Astrocyte (in vitro differentiated cells and primary cell): ENCODE measurements around the gene TARP.
"Not testable (repeated sequence)": the region's sequence is repeated elsewhere in the genome, so short reads cannot be mapped to it uniquely, and the experiment has no call there.

Experiments
- DNase-seq: peaks from one replicate; pipeline ENCODE4 v3.0.0-alpha.2; 2010; ENCODE audit warnings: low read depth
- FAIRE-seq: peaks from 2 replicates; lab custom pipeline; 2011; peaks lifted over from hg19 to GRCh38; lab: Jason Lieb, UNC
- H2AFZ ChIP-seq: 2 replicates; pipeline ENCODE4 v1.6.0; 2012; ENCODE audit warnings: low read depth, low read length, inconsistent platforms
- H3K27ac ChIP-seq: 2 replicates; pipeline ENCODE4 v1.5.1; 2011; ENCODE audit warnings: low read depth, low read length, inconsistent platforms
- H3K27me3 ChIP-seq: 2 replicates; pipeline ENCODE4 v1.6.0; 2011; ENCODE audit warnings: low read length, inconsistent platforms; ENCODE audit not compliant: insufficient read depth
- H3K36me3 ChIP-seq: 2 replicates; pipeline ENCODE4 v1.5.1; 2011; ENCODE audit warnings: low read length, inconsistent platforms; ENCODE audit not compliant: insufficient read depth
- H3K4me1 ChIP-seq: 2 replicates; pipeline ENCODE4 v1.5.1; 2011; ENCODE audit warnings: low read length, inconsistent platforms; ENCODE audit not compliant: insufficient read depth
- H3K4me2 ChIP-seq: 2 replicates; pipeline ENCODE4 v1.6.0; 2012; ENCODE audit warnings: low read length, inconsistent platforms
- H3K4me3 ChIP-seq: 2 replicates; pipeline ENCODE4 v1.5.1; 2011; ENCODE audit warnings: low read depth, mild to moderate bottlenecking, low read length, inconsistent platforms; ENCODE audit not compliant: insufficient read depth
- H3K79me2 ChIP-seq: 2 replicates; pipeline ENCODE4 v1.6.0; 2012; ENCODE audit warnings: mild to moderate bottlenecking, low read length, inconsistent platforms; ENCODE audit not compliant: insufficient read depth
- H3K9ac ChIP-seq: 2 replicates; pipeline ENCODE4 v1.6.0; 2012; ENCODE audit warnings: mild to moderate bottlenecking, low read length, inconsistent platforms
- H3K9me3 ChIP-seq: 2 replicates; pipeline ENCODE4 v1.5.1; 2012; ENCODE audit warnings: low read depth, mild to moderate bottlenecking, low read length, inconsistent platforms; ENCODE audit not compliant: insufficient read depth
- H4K20me1 ChIP-seq: 2 replicates; pipeline ENCODE4 v1.6.0; 2012; ENCODE audit warnings: low read length, inconsistent platforms; ENCODE audit not compliant: insufficient read depth
- H3K27ac Mint-ChIP-seq: one replicate; pipeline ENCODE4 v1.8.0; 2021; ENCODE audit warnings: mild to moderate bottlenecking, mixed read lengths; ENCODE audit not compliant: unreplicated experiment
- H3K27me3 Mint-ChIP-seq: one replicate; pipeline ENCODE4 v1.8.0; 2021; ENCODE audit warnings: low read depth, mixed read lengths; ENCODE audit not compliant: unreplicated experiment
- H3K36me3 Mint-ChIP-seq: one replicate; pipeline ENCODE4 v1.8.0; 2021; ENCODE audit warnings: low read depth, mixed read lengths; ENCODE audit not compliant: unreplicated experiment
- H3K4me1 Mint-ChIP-seq: one replicate; pipeline ENCODE4 v1.8.0; 2021; ENCODE audit warnings: low read depth, mixed read lengths; ENCODE audit not compliant: unreplicated experiment
- H3K4me3 Mint-ChIP-seq: one replicate; pipeline ENCODE4 v1.8.0; 2021; ENCODE audit warnings: mild to moderate bottlenecking, moderate library complexity, mixed read lengths; ENCODE audit not compliant: unreplicated experiment
- H3K9me3 Mint-ChIP-seq: one replicate; pipeline ENCODE4 v1.8.0; 2021; ENCODE audit warnings: mild to moderate bottlenecking, mixed read lengths; ENCODE audit not compliant: unreplicated experiment
- CTCF ChIP-seq: IDR thresholded peaks from 2 replicates; pipeline ENCODE4 v1.5.1; 2011; ENCODE audit warnings: low read depth, mild to moderate bottlenecking, inconsistent platforms, low read length, moderate library complexity; ENCODE audit not compliant: insufficient read depth
- EZH2 ChIP-seq: IDR thresholded peaks from 2 replicates; pipeline ENCODE4 v1.6.1; 2012; ENCODE audit warnings: mild to moderate bottlenecking, low read length, inconsistent platforms; ENCODE audit not compliant: insufficient read depth

TARP gene

GRCh38 chr7:38242814-38243213 lies 30.6 kb downstream of the TARP start:
- no peak overlapping the region for H3K27ac ChIP-seq
- Mint-ChIP-seq H3K4me3 (no peak overlapping the region), H3K4me1 (no peaks in the 10 kb centered on the region), H3K27me3 (no peaks in the 10 kb centered on the region), H3K27ac (no peak overlapping the region), H3K36me3 (no peaks in the 10 kb centered on the region), H3K9me3 (no peaks in the 10 kb centered on the region)
- no peaks in the 10 kb centered on the region for H4K20me1 ChIP-seq
- no peaks in the 10 kb centered on the region for H3K36me3 ChIP-seq
- no peaks in the 10 kb centered on the region for H3K4me1 ChIP-seq
- TF ChIP-seq EZH2 = no peak
- TF ChIP-seq CTCF = no peak
- no peak for FAIRE-seq
- DNase-seq = no peak
- no peak overlapping the region for H3K9ac ChIP-seq
- no peak overlapping the region for H2AFZ ChIP-seq
- no peaks in the 10 kb centered on the region for H3K9me3 ChIP-seq
- no peaks in the 10 kb centered on the region for H3K79me2 ChIP-seq
- H3K4me2 ChIP-seq = no peak overlapping the region
- no peaks in the 10 kb centered on the region for H3K27me3 ChIP-seq
- no peak overlapping the region for H3K4me3 ChIP-seq

GRCh38 chr7:38241071-38241470 lies 32.4 kb downstream of the TARP start:
- Histone ChIP-seq H3K4me3 (no peak overlapping the region), H3K9ac (no peak overlapping the region), H3K79me2 (no peaks in the 10 kb centered on the region), H4K20me1 (no peaks in the 10 kb centered on the region), H3K4me1 (no peaks in the 10 kb centered on the region), H3K27ac (no peak overlapping the region), H3K36me3 (no peaks in the 10 kb centered on the region), H2AFZ (no peak overlapping the region), H3K27me3 (no peaks in the 10 kb centered on the region), H3K4me2 (no peak overlapping the region), H3K9me3 (no peaks in the 10 kb centered on the region)
- H3K27ac Mint-ChIP-seq = no peak overlapping the region
- no peak for TF ChIP-seq CTCF
- H3K4me3 Mint-ChIP-seq = no peak overlapping the region
- no peak for DNase-seq
- no peaks in the 10 kb centered on the region for H3K4me1 Mint-ChIP-seq
- no peak for FAIRE-seq
- H3K27me3 Mint-ChIP-seq = no peaks in the 10 kb centered on the region
- H3K36me3 Mint-ChIP-seq = no peaks in the 10 kb centered on the region
- H3K9me3 Mint-ChIP-seq = no peaks in the 10 kb centered on the region

- not testable (repeated sequence) for H3K27ac Mint-ChIP-seq, H4K20me1 ChIP-seq, H3K27me3 ChIP-seq, H3K9ac ChIP-seq, H3K9me3 Mint-ChIP-seq, FAIRE-seq, H2AFZ ChIP-seq, H3K4me3 ChIP-seq, H3K27me3 Mint-ChIP-seq, H3K79me2 ChIP-seq, H3K36me3 Mint-ChIP-seq, H3K4me1 Mint-ChIP-seq, H3K9me3 ChIP-seq, H3K4me1 ChIP-seq, H3K36me3 ChIP-seq, H3K4me2 ChIP-seq, H3K27ac ChIP-seq, DNase-seq, H3K4me3 Mint-ChIP-seq
These were observed 34.3 kb downstream of the TARP start for GRCh38 chr7:38239129-38239528.
